Tibial nerve (tissue), 4 donors: ENCODE results near the gene CDPF1.

Experiments
- EP300 ChIP-seq, 2 donors: sonication (generic); formaldehyde crosslinking; IDR thresholded peaks; one replicate each; pipeline ENCODE4 v1.6.1; 2017; ENCODE audit warnings: antibody characterized with exemption in 2 of 2, mild to moderate bottlenecking in 1 of 2
- TF ChIP-seq, protein P1 (sequence below), 5 experiments: fragments of 200-600 bp in 3 of 5; fragments of 450-650 bp in 2 of 5; sonication (generic) in 3 of 5; IDR thresholded peaks; one replicate each; pipeline ENCODE4 v1.5.1; 2016 to 2019; ENCODE audit warnings: antibody characterized with exemption in 5 of 5, mild to moderate bottlenecking in 3 of 5, moderate library complexity in 2 of 5

DNA sequence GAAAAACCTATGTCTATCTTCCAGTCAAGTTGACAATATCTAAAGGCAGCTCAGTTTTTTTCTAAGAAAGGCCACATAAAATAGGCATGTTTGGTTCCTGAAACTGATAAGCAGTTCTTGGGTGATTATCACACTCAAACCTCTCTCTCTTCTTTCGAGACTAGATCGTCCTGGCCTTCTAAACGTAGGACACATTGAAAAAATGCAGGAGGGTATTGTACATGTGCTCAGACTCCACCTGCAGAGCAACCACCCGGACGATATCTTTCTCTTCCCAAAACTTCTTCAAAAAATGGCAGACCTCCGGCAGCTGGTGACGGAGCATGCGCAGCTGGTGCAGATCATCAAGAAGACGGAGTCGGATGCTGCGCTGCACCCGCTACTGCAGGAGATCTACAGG, 15.1 kb downstream of the CDPF1 start:
- TF ChIP-seq, protein P1, sequence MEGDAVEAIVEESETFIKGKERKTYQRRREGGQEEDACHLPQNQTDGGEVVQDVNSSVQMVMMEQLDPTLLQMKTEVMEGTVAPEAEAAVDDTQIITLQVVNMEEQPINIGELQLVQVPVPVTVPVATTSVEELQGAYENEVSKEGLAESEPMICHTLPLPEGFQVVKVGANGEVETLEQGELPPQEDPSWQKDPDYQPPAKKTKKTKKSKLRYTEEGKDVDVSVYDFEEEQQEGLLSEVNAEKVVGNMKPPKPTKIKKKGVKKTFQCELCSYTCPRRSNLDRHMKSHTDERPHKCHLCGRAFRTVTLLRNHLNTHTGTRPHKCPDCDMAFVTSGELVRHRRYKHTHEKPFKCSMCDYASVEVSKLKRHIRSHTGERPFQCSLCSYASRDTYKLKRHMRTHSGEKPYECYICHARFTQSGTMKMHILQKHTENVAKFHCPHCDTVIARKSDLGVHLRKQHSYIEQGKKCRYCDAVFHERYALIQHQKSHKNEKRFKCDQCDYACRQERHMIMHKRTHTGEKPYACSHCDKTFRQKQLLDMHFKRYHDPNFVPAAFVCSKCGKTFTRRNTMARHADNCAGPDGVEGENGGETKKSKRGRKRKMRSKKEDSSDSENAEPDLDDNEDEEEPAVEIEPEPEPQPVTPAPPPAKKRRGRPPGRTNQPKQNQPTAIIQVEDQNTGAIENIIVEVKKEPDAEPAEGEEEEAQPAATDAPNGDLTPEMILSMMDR (IDR thresholded peaks at IDR 0.05): no peak
- no peak for TF ChIP-seq EP300 (IDR thresholded peaks at IDR 0.05)
